Upper lobe of left lung (tissue), 6 donors: ENCODE results near the gene NDUFA13. TPM values are rescaled to one million over a fixed set of nuclear protein-coding genes. Genes with fewer than 3 reads are reported as not detected.

ENCODE experiments used
- ATAC-seq, 2 donors: fragments of 200-7000 bp; cut with Tn5 transposase; one replicate each; pipeline ENCODE4 v1.9.1; 2022; ENCODE audit warnings: mild to moderate bottlenecking in 2 of 2, moderate library complexity in 2 of 2; ENCODE audit not compliant: low FRiP score in 2 of 2
- DNase-seq, 2 donors: peaks; one replicate each; pipeline ENCODE4 v3.0.0-alpha.2; 2019 to 2020
- H3K27ac ChIP-seq, 4 donors: fragments of 200-600 bp; sonication (generic); one replicate each; pipeline ENCODE4 v1.5.1; 2016 to 2019
- H3K27me3 ChIP-seq, 4 donors: fragments of 200-600 bp; sonication (generic); one replicate each; pipeline ENCODE4 v1.5.1; 2017 to 2019
- H3K36me3 ChIP-seq, 4 donors: fragments of 200-600 bp; sonication (generic); one replicate each; pipeline ENCODE4 v1.5.1; 2016 to 2019
- H3K4me1 ChIP-seq, 4 donors: fragments of 200-600 bp; sonication (generic); one replicate each; pipeline ENCODE4 v1.5.1; 2018 to 2019
- H3K4me3 ChIP-seq, 4 donors: fragments of 200-600 bp; sonication (generic); one replicate each; pipeline ENCODE4 v1.5.1; 2017 to 2019; ENCODE audit warnings: mild to moderate bottlenecking in 2 of 4, moderate library complexity in 1 of 4
- H3K9me3 ChIP-seq, 4 donors: fragments of 200-600 bp; sonication (generic); one replicate each; pipeline ENCODE4 v1.5.1; 2018 to 2019
- EP300 ChIP-seq, 4 donors: sonication (generic); formaldehyde crosslinking; IDR thresholded peaks; one replicate each; pipeline ENCODE4 v1.5.1; 2017; ENCODE audit warnings: antibody characterized with exemption in 4 of 4, control low read depth in 2 of 4
- POLR2A ChIP-seq, 4 donors: fragments of 450-650 bp; IDR thresholded peaks; one replicate each; pipeline ENCODE4 v1.5.1; 2016 to 2017; ENCODE audit warnings: antibody characterized with exemption in 4 of 4, mild to moderate bottlenecking in 2 of 4
- POLR2AphosphoS5 ChIP-seq, 2 donors: sonication (generic); formaldehyde crosslinking; IDR thresholded peaks; one replicate each; pipeline ENCODE4 v1.5.1; 2017; ENCODE audit warnings: antibody characterized with exemption in 2 of 2
- WGBS, 2 donors: methylation state at CpG; one replicate each; pipeline ENCODE4 v1.1.5; 2017 to 2018; 5-methylcytosine and 5-hydroxymethylcytosine counted together
- total RNA-seq, 6 donors: library from RNA; depleted of rRNA in 4 of 6; stranded (reverse); fragments of >200 nt in 4 of 6; gene quantifications; one replicate each; pipeline versions ENCODE4 v1.1.0 to v1.2.1, GENCODE V29; 2016 to 2021
- TF ChIP-seq, protein P1 (sequence below), 6 experiments: fragments of 450-650 bp in 4 of 6; fragments of 200-600 bp in 2 of 6; sonication (generic) in 2 of 6; IDR thresholded peaks; one replicate each; pipeline ENCODE4 v1.5.1; 2016 to 2019; ENCODE audit warnings: antibody characterized with exemption in 6 of 6
- donor health status: DM: no; HTN: no; CAD: no; lungs with moderate emphysema.
- donor health status: DM: no; HTN: yes; CAD: no; lungs with severe emphysema.

Gene NDUFA13
- total RNA-seq, 6 donors from 2014 or later, result 24.3 to 305 (median 112) TPM

DNA sequence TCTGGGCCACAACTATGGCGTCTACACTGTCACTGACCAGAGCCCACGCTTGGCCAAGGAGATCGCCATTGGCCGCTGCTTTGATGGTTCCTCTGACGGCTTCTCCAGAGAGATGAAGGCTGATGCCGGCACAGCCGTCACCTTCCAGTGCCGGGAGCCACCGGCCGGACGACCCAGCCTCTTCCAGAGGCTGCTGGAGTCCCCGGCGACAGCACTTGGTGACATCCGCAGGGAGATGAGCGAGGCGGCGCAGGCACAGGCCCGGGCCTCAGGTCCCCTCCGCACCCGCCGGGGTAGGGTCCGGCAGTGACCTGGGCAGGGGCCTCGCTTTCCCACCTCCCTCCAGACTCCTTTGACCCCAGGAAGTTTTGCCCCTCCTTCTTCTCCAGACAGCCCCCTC is 29.7 kb downstream of the NDUFA13 start:
- no peak for ATAC-seq
- H3K4me3 ChIP-seq, result no peak overlapping the region
- H3K27ac ChIP-seq, result no peak overlapping the region
- H3K27me3 ChIP-seq, result peaks cover 0 to 17% (median 8%) of the 10 kb centered on the region in 4 donors
- peaks cover 6 to 11% (median 8%) of the 10 kb centered on the region in 4 donors for H3K4me1 ChIP-seq
- no peaks in the 10 kb centered on the region for H3K36me3 ChIP-seq
- 91 to 96% methylated on average over 13 to 23 of the region's 23 CpGs for WGBS, 2 donors
- no peaks in the 10 kb centered on the region for H3K9me3 ChIP-seq
- TF ChIP-seq POLR2AphosphoS5 (IDR thresholded peaks at IDR 0.05) (no peak), EP300 (IDR thresholded peaks at IDR 0.05) (no peak), POLR2A (IDR thresholded peaks at IDR 0.05) (no peak)
- TF ChIP-seq, protein P1, sequence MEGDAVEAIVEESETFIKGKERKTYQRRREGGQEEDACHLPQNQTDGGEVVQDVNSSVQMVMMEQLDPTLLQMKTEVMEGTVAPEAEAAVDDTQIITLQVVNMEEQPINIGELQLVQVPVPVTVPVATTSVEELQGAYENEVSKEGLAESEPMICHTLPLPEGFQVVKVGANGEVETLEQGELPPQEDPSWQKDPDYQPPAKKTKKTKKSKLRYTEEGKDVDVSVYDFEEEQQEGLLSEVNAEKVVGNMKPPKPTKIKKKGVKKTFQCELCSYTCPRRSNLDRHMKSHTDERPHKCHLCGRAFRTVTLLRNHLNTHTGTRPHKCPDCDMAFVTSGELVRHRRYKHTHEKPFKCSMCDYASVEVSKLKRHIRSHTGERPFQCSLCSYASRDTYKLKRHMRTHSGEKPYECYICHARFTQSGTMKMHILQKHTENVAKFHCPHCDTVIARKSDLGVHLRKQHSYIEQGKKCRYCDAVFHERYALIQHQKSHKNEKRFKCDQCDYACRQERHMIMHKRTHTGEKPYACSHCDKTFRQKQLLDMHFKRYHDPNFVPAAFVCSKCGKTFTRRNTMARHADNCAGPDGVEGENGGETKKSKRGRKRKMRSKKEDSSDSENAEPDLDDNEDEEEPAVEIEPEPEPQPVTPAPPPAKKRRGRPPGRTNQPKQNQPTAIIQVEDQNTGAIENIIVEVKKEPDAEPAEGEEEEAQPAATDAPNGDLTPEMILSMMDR (IDR thresholded peaks at IDR 0.05), result no peak
- peak in 1 of 2 donors; percentile 74 for DNase-seq

DNA sequence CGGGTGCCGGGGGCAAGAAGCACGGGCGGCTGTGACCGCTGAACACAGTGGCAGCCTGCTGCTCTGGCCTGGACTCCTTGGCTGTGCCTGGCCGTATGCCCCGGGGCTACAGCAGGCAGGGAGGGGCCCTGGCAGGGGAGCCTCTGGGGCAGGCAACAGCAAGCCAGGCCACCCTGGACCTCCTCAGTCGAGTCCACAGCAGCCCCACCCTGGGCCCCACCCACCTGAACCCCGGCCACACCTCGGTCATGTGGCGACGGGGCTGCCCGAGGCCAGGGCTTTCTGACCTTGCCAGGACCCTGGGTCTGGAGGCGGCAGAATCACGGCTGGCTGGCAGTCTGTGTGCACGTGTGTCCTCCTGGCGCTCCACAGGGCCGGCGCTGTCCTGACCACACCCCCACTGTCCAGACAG is 30.7 kb downstream of the NDUFA13 start:
- ATAC-seq (no peak), DNase-seq (peak in 1 of 2 donors; percentile 68)
- no peak overlapping the region for H3K4me3 ChIP-seq
- peaks cover 0 to 7% (median 1%) of the 10 kb centered on the region in 4 donors for H3K27me3 ChIP-seq
- H3K36me3 ChIP-seq, result no peaks in the 10 kb centered on the region
- H3K27ac ChIP-seq, result no peak overlapping the region
- no peaks in the 10 kb centered on the region for H3K9me3 ChIP-seq
- peaks cover 0 to under 1% (median 0%) of the 10 kb centered on the region in 4 donors for H3K4me1 ChIP-seq
- 67 to 83% methylated on average over 1 to 17 of the region's 19 CpGs for WGBS, 2 donors
- TF ChIP-seq POLR2AphosphoS5 (IDR thresholded peaks at IDR 0.05) (no peak), POLR2A (IDR thresholded peaks at IDR 0.05) (no peak), EP300 (IDR thresholded peaks at IDR 0.05) (no peak)
- TF ChIP-seq, protein P1 (IDR thresholded peaks at IDR 0.05), result no peak

DNA sequence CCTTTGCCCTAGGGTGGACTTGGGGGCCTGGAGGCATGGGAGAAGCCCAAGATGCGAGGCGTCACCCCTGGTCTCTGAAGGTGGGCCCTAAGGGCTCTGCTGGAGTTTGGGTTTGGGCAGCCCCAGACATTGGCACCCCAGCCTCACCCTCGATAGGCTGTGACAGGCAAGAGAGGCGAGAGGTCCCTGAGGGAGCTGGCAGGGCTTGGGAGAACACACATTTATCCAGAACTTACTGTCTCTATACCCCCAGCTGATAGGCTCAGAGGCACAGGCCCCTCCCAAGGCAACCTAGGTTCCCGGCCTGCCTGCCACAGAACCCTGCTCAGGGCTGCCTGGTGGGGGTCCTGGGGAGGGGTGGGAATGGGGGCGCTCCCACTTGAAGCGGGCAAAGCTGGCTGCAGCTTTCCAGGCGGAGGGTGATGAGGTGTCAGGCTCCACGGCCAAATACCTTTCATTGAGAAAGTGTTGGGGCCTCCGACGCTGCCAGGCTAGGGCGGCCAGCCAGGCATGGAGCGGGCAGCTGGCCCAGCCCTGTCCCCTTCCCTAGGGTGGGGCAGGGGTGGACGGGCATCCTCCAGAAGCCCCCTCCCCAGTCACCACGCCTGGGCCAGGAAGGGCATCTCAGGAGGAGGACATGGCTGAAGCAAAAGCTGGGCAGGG is 31.8 kb downstream of the NDUFA13 start:
- no peaks in the 10 kb centered on the region for H3K9me3 ChIP-seq

DNA sequence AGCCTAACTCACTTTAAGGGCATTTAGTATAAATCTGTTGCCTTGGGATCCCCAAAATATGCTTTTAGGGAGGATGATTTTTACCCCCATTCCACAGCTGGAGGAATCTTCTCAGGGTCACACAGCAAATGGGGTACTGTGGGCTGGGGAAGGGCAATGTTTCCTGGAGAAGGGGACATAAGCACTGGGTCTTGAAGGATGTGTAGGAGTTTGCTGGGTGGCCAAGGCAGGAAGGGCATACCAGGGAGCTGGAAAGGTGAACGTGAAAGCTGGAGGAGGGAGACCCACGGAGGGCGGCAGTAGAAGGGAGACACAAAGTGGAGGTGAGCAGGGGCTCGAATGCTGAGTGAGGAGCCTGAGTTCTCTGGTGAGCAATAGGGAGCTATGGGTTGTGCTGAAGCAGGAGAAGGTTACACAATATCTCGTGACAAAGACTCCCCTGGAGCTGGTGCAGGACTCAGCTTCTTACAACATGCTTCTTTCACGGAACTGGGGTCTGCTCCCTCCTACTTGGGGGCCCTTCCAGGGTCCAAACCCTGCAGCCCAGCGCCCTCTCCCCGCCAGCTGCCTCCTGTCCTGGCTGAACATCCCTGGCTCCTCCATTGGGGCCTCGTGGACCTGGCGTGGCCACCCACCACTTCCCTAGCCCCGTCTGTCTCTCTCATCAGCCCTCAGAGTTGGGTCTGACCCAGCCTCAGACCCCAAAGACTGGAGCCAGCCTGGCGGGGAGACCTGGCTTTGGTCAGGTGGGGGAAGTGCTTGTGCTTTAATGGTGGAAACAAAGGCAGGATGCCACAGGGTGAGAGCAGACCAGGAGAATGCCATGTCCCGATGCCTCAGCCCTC is 33.1 kb downstream of the NDUFA13 start:
- no peak for ATAC-seq
- WGBS, 2 donors, result 57 to 60% methylated on average over 10 to 13 of the region's 13 CpGs
- Histone ChIP-seq H3K27me3 (no peaks in the 10 kb centered on the region), H3K4me3 (no peak overlapping the region), H3K27ac (no peak overlapping the region), H3K9me3 (no peaks in the 10 kb centered on the region), H3K4me1 (no peaks in the 10 kb centered on the region), H3K36me3 (no peaks in the 10 kb centered on the region)
- no peak for TF ChIP-seq POLR2A (IDR thresholded peaks at IDR 0.05)
- no peak for TF ChIP-seq EP300 (IDR thresholded peaks at IDR 0.05)
- TF ChIP-seq POLR2AphosphoS5 (IDR thresholded peaks at IDR 0.05), result no peak
- TF ChIP-seq, protein P1 (IDR thresholded peaks at IDR 0.05), result no peak
- no peak for DNase-seq

More for the DNA sequence above, 31.8 kb downstream of the NDUFA13 start:
- H3K4me3 ChIP-seq, result no peak overlapping the region
- H3K36me3 ChIP-seq, result no peaks in the 10 kb centered on the region
- TF ChIP-seq POLR2A (IDR thresholded peaks at IDR 0.05) (no peak), EP300 (IDR thresholded peaks at IDR 0.05) (no peak), POLR2AphosphoS5 (IDR thresholded peaks at IDR 0.05) (no peak)
- TF ChIP-seq, protein P1 (IDR thresholded peaks at IDR 0.05), result no peak
- H3K4me1 ChIP-seq, result no peaks in the 10 kb centered on the region
- H3K27ac ChIP-seq, result no peak overlapping the region
- ATAC-seq (no peak), DNase-seq (no peak)
- no peaks in the 10 kb centered on the region for H3K27me3 ChIP-seq
- WGBS, 2 donors, result 43 to 66% methylated on average over 11 to 14 of the region's 15 CpGs
